Thoracic aorta (tissue), 2 donors: Measurements from ENCODE around the gene KCNQ5. TPM values are rescaled to one million over a fixed set of nuclear protein-coding genes. Genes with fewer than 3 reads are reported as not detected.

Source experiments
- ATAC-seq: fragments of 150-250 bp; one replicate; pipeline ENCODE4 v1.8.0; 2017; ENCODE audit warnings: low read depth; ENCODE audit not compliant: insufficient number of reproducible peaks, low FRiP score
- DNase-seq: peaks from one replicate; pipeline ENCODE4 v3.0.0-alpha.2; 2020; ENCODE audit warnings: low spot score
- H3K27ac ChIP-seq, 2 donors: fragments of 200-600 bp; sonication (generic); 1 replicate in 1 of 2; 2 replicates in 1 of 2; pipeline ENCODE4 v1.5.1; 2016; ENCODE audit warnings: mild to moderate bottlenecking in 2 of 2, moderate library complexity in 2 of 2
- H3K27me3 ChIP-seq: fragments of 200-600 bp; sonication (generic); replicated peaks from 2 replicates; pipeline ENCODE4 v1.6.0; 2016; ENCODE audit warnings: mild to moderate bottlenecking; ENCODE audit not compliant: insufficient read depth
- H3K36me3 ChIP-seq: fragments of 200-600 bp; sonication (generic); one replicate; pipeline ENCODE4 v1.5.1; 2016
- H3K4me1 ChIP-seq, 2 donors: fragments of 200-600 bp; sonication (generic); 1 replicate in 1 of 2; 2 replicates in 1 of 2; pipeline versions ENCODE4 v1.5.1 to v1.6.0; 2016; ENCODE audit warnings: low read depth in 2 of 2, mild to moderate bottlenecking in 1 of 2; ENCODE audit not compliant: control insufficient read depth in 1 of 2
- H3K4me3 ChIP-seq: fragments of 200-600 bp; sonication (generic); 2 replicates; pipeline ENCODE4 v1.5.1; 2016; ENCODE audit warnings: mild to moderate bottlenecking
- H3K9me3 ChIP-seq: fragments of 200-600 bp; sonication (generic); 2 replicates; pipeline ENCODE4 v1.5.1; 2016
- total RNA-seq, 2 donors: library from RNA; depleted of rRNA; stranded (reverse); fragments of >200 nt; gene quantifications; one replicate each; pipeline versions ENCODE4 v1.1.0 to v1.2.3, GENCODE V29; 2016
- TF ChIP-seq, protein P1 (sequence below): fragments of 200-600 bp; sonication (generic); IDR thresholded peaks from one replicate; pipeline ENCODE4 v1.5.1; 2019; ENCODE audit warnings: antibody characterized with exemption

Gene KCNQ5
- total RNA-seq, 2 donors from 2014 or later: 7.3 to 8.5 TPM

DNA sequence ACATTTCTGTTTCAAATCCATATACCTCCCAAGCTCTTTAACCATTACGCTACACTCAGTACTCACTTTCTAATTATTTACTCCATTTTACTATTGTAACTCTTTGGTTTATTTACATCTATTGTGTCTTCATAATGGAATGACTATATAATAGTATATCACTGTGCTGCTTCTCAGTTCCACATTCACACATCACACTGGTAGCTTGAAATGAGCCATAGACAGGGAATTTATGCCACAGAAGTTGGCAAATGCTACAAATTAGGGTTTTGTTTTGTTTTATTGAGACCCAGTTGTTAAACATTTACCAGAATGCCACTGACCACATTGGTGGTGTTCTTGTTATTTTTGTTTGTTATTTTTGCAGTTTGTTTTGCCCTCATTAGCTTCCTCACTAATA lies 213.9 kb downstream of the KCNQ5 start:
- Histone ChIP-seq H3K27me3 (no peaks in the 10 kb centered on the region), H3K9me3 (no peaks in the 10 kb centered on the region), H3K4me1 (peaks cover 12 to 32% of the 10 kb centered on the region in 2 donors), H3K4me3 (no peak overlapping the region), H3K27ac (no peak overlapping the region), H3K36me3 (no peaks in the 10 kb centered on the region)
- DNase-seq: no peak
- TF ChIP-seq, protein P1, sequence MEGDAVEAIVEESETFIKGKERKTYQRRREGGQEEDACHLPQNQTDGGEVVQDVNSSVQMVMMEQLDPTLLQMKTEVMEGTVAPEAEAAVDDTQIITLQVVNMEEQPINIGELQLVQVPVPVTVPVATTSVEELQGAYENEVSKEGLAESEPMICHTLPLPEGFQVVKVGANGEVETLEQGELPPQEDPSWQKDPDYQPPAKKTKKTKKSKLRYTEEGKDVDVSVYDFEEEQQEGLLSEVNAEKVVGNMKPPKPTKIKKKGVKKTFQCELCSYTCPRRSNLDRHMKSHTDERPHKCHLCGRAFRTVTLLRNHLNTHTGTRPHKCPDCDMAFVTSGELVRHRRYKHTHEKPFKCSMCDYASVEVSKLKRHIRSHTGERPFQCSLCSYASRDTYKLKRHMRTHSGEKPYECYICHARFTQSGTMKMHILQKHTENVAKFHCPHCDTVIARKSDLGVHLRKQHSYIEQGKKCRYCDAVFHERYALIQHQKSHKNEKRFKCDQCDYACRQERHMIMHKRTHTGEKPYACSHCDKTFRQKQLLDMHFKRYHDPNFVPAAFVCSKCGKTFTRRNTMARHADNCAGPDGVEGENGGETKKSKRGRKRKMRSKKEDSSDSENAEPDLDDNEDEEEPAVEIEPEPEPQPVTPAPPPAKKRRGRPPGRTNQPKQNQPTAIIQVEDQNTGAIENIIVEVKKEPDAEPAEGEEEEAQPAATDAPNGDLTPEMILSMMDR: no peak
- no peak for ATAC-seq

- DNase-seq: no peak
- no peaks in the 10 kb centered on the region for H3K9me3 ChIP-seq
- H3K4me1 ChIP-seq: peaks cover 12 to 32% of the 10 kb centered on the region in 2 donors
- no peak overlapping the region for H3K27ac ChIP-seq
- no peaks in the 10 kb centered on the region for H3K36me3 ChIP-seq
- ATAC-seq: no peak
- no peak overlapping the region for H3K4me3 ChIP-seq
- no peaks in the 10 kb centered on the region for H3K27me3 ChIP-seq
- TF ChIP-seq, protein P1: no peak
These were observed 215.1 kb downstream of the KCNQ5 start for GRCh38 chr6:72836971-72837370.

- Histone ChIP-seq H3K36me3 (no peaks in the 10 kb centered on the region), H3K27ac (no peak overlapping the region), H3K4me3 (no peak overlapping the region), H3K4me1 (no peaks in the 10 kb centered on the region), H3K27me3 (no peaks in the 10 kb centered on the region), H3K9me3 (no peaks in the 10 kb centered on the region)
- no peak for DNase-seq
- no peak for ATAC-seq
- TF ChIP-seq, protein P1: no peak
These were observed 219.3 kb downstream of the KCNQ5 start for GRCh38 chr6:72841195-72841594.

DNA sequence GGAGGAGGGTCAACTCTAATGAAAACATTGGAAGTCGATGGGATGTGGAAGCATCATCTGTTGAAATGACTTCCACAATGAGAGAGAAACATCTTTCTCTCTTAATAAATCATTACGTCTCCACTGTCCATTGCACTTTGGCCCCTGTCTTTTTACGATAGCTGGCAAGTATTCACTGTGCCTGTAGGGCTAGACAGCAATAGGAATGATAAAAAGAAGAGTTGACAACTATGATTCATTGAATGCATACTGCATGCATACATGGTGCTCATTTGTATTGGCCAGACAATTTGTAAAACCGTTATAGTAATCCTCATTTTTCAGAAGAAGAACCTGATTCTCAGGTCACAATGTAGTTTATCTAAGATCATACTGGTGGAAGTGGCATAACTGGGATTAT lies 220.3 kb downstream of the KCNQ5 start:
- H3K4me3 ChIP-seq: no peak overlapping the region
- TF ChIP-seq, protein P1: no peak
- H3K36me3 ChIP-seq: no peaks in the 10 kb centered on the region
- ATAC-seq (no peak), DNase-seq (no peak)
- H3K4me1 ChIP-seq: no peaks in the 10 kb centered on the region
- no peak overlapping the region for H3K27ac ChIP-seq
- no peaks in the 10 kb centered on the region for H3K27me3 ChIP-seq
- no peaks in the 10 kb centered on the region for H3K9me3 ChIP-seq

DNA sequence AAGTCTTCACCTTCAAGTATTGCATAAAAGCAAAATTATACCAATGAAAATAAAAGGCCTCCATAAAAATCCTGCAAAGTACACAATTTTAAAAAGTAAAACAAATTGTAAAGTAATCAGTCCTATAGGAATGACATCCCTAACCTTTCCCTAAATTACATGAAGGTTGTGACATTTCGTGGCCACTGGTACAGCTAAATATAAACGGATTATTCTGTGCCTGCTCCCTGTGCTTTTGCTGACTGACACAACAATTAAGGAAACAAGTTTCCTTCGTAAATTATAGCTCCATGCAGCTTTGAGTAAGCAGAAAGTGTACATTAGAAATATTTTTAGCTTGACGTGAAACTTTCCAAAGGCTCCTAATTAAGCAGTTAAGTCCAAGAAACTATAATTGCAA lies 222.8 kb downstream of the KCNQ5 start:
- ATAC-seq (no peak), DNase-seq (no peak)
- Histone ChIP-seq H3K4me1 (peaks cover 0 to 5% of the 10 kb centered on the region in 2 donors), H3K36me3 (no peaks in the 10 kb centered on the region), H3K4me3 (no peak overlapping the region), H3K27ac (no peak overlapping the region), H3K27me3 (no peaks in the 10 kb centered on the region), H3K9me3 (no peaks in the 10 kb centered on the region)
- TF ChIP-seq, protein P1: no peak
